Stimulated activated CD4-positive, alpha-beta T cell treated with anti-CD3 and anti-CD28 coated beads, TNF-alpha, amount 100 ng/mL, for 24 hours (primary cell): ENCODE data around the gene JCAD.
"Not testable (repeated sequence)": the region's sequence is repeated elsewhere in the genome, so short reads cannot be mapped to it uniquely, and the experiment has no call there.

Experiments used
- DNase-seq, 3 experiments: peaks; one replicate each; pipeline ENCODE4 v3.0.0-alpha.2; 2020; ENCODE audit warnings: low read depth in 3 of 3

JCAD gene

GRCh38 chr10:30026080-30026479 lies 33.3 kb downstream of the JCAD start:
- DNase-seq: no peak

DNA sequence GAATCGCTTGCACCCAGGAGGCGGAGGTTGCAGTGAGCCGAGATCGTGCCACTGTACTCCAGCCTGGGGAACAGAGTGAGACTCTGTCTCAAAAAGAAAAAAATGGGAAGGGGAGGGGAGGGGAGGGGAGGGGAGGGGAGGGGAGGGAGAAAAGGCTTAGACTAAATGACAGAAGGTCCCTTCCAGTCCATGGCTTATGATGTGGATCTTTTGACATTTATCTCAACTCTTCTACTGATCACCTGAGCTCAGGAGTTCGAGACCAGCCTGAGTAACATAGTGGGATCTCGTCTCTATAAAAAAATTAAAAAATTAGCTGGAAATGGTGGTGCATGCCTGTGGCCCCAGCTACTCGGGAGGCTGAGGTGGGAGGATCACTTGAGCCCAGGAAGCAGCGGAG lies 34.0 kb downstream of the JCAD start:
- not testable (repeated sequence) for DNase-seq

GRCh38 chr10:30022590-30022989 lies 36.8 kb downstream of the JCAD start:
- no peak for DNase-seq

- no peak for DNase-seq
Measured at GRCh38 chr10:30019468-30019867, 39.9 kb downstream of the JCAD start.

DNA sequence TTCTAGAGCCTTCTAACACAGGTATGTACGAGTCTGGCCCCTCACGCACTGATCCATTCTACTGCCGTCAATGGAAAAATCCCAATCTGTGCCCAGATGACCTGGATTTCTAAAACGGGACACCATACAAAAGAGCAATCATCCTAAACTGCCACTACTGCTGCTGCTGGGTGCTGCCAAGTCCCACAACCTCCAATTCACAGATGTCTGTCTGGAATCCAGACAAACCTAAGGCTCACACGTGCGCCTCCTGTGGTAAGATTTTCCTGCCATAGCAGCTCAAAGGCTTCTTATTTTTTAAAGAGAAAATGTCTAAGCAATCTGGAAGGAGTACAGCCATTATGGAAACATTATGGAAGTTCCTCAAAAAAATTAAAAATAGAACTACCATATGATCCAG lies 40.9 kb downstream of the JCAD start:
- DNase-seq: no peak

DNA sequence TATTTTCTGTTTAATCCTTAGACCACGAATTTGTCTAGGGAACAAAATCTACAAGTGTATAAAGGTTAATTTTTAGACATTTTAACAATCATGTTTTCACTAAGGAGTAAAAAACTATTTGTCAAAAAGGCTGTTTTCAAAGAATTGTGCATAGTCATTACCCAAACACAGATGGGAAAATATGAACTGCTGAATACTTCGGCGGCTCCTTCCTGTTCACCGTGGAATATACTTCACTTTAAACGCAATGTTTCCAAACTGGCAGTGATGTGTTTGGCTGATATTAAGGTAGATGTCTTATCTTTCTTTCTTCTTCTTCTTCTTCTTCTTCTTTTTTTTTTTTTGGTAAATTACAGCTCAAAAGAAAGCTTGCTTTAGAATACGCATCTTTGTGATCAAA lies 41.4 kb downstream of the JCAD start:
- DNase-seq: no peak

- DNase-seq: no peak
Measured at GRCh38 chr10:30017556-30017955, 41.8 kb downstream of the JCAD start.

- no peak for DNase-seq
Measured at GRCh38 chr10:30014511-30014910, 44.9 kb downstream of the JCAD start.

DNA sequence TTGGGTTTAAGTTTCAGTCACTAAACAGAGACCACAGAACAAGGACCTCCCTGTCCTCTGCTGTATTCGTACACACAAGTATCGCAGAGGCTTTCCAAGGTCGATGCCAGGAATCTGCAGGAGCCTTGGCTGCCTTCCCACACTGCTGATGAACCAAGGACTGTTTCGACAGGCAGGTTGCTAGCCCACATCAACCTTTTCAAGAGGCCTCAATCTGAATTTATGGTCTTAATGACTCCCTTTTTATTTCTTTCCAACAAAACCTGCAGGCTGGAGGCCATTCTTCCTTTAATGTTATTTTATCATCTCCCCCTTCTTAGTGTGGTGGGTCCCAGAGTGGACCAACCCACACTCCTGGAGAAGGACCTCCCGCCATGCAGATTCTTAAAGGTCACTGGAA lies 45.6 kb downstream of the JCAD start:
- no peak for DNase-seq

- no peak for DNase-seq
Measured at GRCh38 chr10:30011956-30012647, 47.3 kb downstream of the JCAD start.

- no peak for DNase-seq
Measured at GRCh38 chr10:30011396-30011795, 48.0 kb downstream of the JCAD start.

GRCh38 chr10:30007406-30007805 lies 52.0 kb downstream of the JCAD start:
- DNase-seq: no peak

- DNase-seq: no peak
Measured at GRCh38 chr10:30006410-30006809, 53.0 kb downstream of the JCAD start.

DNA sequence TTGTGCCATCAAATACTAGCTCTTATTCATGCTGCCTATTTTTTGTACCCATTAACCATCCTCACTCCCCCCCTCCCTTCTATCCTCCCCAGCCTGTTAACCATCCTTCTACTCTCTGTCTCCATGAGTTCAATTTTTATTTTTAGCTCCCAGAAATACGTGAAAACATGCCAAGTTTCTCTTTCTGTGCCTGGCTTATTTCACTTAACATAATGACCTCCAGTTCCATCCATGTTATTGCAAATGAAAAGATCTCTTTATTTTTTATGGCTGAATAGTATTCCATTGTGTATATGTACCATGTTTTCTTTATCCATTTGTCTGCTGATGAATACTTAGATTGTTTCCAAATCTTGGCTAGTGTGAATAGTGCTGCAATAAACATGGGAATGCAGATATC lies 54.3 kb downstream of the JCAD start:
- not testable (repeated sequence) for DNase-seq

GRCh38 chr10:30002426-30003266 lies 56.7 kb downstream of the JCAD start:
- peak in 2 of 3 experiments; percentile 24 to 65 for DNase-seq

DNA sequence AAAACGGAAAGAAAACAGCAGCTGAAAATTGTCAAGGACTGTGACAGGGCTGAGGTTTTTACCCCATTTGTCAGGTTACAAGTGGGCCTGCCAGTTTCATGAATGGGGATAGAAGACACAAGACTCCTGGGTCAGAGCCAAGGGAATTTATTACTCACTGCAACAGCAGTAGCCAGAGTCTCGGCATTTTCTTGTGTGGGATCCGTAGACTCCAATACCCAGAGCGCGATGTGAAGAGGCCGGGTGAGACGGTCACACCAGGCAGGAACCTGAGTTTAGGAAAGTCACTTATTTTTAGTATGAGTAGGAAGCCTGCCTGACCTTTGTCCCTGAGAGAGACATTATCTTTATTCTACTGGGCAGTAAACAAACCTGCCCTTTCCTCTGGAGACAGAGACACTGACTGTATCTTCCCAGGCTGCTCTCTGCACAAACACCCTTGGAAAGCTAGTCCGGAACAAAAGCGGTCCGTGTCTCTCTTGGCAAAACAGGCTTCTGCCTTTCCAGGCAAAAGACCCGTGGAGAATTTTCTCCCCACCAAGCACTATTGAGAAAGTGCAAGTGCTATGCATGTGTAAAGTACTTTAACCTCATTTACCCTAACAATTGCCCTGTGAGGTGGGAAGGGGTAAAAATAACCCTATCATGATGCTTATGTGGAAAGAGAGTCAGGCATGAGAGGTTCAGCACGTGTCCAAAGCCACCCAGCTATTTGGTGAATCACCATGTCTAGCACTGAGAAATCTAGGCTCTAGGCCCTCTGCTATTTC lies 58.4 kb downstream of the JCAD start:
- DNase-seq: no peak

- peak; percentile 51 to 70 (median 59) for DNase-seq
Measured at GRCh38 chr10:29998142-29998808, 61.1 kb downstream of the JCAD start.

- no peak for DNase-seq
Measured at GRCh38 chr10:29994811-29995210, 64.6 kb downstream of the JCAD start.

DNA sequence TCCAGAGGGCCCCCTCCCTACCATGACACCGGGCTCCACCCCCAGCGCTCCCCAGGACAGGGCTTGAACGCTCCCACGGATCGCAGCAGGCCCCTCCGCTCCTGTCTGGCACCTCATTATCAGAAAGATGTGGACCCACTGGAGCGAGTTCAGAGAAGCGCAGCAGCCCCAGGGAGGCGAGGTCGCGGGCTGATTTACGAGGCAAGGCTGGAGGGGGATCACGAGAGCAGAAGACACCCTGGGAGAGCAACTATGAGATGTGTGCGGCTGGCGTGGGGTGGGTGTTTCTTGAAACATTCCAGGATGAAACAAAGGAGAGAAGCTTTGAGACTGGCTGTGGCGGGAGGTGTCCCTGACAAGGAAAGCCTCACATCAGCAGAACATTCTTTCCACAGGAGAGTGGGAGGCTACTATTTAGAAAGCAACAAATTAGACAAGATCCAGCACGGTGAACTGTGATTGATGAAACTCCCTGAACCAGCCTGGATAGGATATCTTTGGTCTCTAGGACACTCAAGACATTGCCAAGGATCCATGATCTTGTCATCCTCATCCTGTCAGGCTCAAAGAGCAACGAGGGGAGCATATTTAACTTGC lies 66.0 kb downstream of the JCAD start:
- DNase-seq: no peak

GRCh38 chr10:29992914-29993313 lies 66.5 kb downstream of the JCAD start:
- DNase-seq: no peak

DNA sequence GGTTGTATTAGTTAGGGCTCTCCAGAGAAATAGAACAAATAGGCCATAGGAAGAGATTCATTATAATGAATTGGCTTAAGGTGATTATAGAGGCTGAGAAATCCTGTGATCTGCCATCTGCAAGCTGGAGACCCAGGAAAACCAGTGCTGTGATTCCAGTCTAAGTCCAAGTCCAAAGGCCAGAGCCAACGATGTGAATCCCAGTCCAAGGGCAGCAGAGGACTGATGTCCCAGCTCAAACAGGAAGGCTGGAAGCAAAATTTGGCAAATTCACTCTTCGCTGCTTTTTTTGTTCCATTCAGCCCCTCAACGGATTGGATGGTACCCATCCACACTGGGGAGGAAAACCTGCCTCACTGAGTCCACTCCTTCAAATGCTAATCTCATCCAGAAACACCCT lies 68.0 kb downstream of the JCAD start:
- DNase-seq: no peak

GRCh38 chr10:29987471-29987870 lies 71.9 kb downstream of the JCAD start:
- DNase-seq: no peak
